ENCODE data around the gene BOK.
"Not testable (repeated sequence)": the region's sequence is repeated elsewhere in the genome, so short reads cannot be mapped to it uniquely, and the experiment has no call there.

The BOK gene

DNA sequence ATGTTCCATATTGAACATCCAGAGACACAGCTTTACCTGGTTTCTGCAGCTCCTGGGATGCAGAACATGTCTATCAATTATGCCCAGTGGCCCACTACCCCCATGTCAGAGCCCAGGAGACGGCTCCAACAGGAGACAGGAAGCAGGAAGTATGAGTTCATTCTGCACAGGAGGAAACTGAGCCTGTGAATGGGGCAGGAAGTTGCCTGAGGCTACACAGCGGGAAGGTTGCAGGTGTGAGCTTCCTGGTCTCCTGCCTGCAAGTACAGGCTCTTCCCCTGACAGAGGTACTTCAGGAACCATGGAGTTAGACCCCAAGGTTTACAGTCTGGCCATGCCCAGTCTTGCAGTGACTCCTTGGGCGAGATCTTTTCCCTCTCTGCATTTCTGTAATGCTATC, 2.8 kb upstream of the BOK start:
- no peak for DNase-seq

DNA sequence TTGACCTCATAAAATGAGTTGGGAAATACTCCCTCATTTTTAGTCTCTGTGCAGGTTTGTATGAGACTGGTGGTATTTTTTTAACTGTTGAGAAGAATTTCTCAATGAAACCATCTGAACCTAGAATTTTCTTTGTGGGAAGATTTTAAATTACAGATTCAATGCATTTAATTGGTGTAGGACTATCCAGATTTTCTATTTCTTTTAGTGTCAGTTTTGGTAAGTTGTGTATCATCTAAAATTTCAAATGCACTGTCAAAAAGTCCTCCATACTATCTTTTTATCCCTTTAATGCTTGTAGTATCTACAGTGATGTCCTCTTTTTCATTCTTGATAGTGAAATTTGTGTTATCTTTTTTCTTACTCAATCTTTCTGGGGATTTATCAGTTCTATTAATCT, 1.8 kb upstream of the BOK start:
- no peak for DNase-seq

DNA sequence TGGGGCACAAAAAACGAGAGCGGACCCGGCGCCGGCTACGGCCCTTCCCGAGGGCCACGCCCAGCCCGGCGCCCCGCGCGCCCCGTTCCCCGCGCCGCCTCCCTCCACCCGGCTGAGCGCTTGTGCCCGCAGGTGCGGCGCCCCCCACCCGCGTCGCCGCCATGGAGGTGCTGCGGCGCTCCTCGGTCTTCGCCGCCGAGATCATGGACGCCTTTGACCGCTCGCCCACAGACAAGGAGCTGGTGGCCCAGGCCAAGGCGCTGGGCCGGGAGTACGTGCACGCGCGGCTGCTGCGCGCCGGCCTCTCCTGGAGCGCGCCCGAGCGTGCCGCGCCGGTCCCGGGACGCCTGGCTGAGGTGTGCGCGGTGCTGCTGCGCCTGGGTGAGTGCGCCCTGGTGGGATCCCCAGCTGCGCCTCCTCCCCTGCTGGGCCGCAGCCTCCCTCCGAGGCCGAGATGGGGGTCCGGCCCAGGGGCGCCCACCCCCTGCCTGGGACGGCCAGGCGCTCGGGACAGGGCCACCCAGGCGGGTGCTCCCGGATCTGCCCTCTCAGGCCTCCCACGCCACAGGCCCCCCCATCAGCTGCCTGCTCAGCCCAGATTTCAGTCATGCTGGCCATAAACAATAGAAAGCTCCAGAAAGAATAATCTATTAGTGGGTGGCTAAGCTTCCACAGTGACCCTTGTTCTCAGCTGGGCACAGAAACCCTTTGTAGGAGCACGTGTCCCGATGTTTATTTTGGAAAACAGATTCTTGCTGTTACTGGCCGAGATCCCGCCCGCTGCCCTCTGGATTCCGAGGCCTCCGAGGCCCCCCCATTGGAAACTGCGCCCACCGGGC, 997 bp downstream of the BOK start:
- peak in 51 of 58 donors; percentile 10 to 92 (median 67) for DNase-seq

- no peak for DNase-seq
These were observed 1.8 kb downstream of the BOK start for GRCh38 chr2:241560162-241560882.

DNA sequence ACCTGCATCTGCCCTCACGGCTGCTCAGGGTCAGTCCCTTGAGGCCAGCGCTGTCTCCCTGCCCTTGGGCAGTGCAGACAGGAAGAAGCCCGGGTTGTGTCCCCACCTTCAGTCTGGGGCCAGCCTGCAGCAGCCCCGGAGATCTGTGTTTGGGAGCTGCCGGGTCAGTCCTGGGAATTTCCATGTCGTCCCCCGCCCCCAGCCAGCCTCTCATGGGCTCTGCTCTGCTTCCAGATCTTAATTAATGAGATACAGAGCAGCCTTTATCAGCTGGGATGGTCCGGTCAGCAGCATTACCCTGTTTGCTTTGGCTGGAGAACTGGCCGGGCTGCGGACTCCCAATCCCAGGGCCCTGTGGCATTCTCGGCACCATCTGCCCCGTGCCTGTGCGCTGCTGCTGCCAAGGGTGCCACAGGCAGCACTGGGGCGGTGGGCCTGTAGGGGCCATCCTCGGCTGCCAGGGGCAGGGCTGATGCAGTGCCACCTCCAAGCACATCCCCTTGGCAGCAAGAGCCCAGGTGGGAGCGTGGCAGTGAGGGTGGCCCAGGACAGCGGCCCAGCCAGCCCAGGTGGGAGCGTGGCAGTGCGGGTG, 2.4 kb downstream of the BOK start:
- DNase-seq: peak in 9 of 58 donors; percentile 14 to 66 (median 41)

DNA sequence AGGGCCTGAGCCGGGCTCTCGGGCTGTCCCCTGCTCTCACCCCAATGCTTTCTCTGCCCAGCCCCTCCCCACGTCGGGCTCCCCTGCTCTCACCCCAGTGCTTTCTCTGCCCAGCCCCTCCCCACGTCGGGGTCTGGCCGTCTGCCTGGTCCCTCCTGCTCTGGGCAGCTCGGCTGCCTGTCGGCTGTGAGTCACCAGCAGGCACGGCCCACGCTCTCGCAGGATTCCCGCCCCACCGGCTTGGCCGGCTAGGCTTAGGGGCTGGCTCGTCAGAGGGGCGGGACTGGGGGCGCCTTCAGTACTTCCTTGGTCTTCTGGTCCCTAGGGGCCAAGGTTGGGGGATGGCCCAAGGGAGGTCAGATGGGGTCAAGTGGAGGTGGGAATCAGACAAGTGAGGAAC, 3.3 kb downstream of the BOK start:
- peak in 54 of 58 donors; percentile 13 to 87 (median 68) for DNase-seq

DNA sequence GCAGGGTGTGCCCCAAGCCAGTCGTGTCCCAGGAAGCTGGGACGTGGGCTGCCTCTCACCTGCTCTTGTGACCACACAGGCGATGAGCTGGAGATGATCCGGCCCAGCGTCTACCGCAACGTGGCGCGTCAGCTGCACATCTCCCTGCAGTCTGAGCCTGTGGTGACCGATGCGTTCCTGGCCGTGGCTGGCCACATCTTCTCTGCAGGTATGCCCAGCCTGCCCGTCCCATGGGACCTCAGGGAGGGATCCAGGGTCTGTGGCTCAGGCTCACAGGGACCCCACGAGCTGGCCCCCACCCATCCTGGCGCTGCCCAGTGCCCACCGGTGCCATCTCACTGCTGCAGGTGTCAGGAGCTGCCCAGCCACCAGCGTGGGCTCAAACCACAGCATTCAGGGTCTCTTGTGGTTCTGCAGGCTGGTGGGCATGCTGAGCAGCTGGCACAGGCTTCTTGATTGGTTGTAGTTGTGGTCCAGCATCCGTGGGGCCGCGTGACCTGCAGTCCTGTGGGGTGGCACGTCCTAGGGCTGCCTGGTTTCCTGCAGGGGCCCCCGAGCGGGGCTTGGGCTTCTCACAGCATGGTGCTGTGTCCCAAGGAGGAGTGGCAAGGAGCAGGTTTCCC, 3.8 kb downstream of the BOK start:
- DNase-seq: no peak

GRCh38 chr2:241563031-241563507, 4.5 kb downstream of the BOK start:
- DNase-seq: no peak

DNA sequence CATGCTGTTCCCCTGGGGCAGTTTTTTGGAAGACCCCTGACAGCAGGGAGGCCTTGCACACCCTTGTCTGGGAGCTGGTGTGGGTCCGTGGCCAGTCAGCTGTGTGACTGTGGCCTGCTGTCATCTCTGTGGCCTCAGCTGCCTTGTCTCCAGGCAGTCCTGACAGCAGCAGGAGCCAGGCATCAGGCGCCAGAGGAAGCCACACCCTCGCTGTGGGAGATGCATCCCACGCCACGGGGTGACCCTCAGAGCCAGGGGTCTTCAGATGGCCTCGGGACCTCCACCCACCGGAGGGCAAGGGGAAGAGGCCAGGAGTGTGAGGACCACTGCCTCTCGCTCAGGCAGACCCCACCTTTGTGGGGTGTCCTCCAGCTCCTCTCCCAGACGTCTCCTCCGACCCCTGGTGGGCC, 5.0 kb downstream of the BOK start:
- no peak for DNase-seq

- DNase-seq: no peak
These were observed 5.5 kb downstream of the BOK start for GRCh38 chr2:241563981-241564595.

DNA sequence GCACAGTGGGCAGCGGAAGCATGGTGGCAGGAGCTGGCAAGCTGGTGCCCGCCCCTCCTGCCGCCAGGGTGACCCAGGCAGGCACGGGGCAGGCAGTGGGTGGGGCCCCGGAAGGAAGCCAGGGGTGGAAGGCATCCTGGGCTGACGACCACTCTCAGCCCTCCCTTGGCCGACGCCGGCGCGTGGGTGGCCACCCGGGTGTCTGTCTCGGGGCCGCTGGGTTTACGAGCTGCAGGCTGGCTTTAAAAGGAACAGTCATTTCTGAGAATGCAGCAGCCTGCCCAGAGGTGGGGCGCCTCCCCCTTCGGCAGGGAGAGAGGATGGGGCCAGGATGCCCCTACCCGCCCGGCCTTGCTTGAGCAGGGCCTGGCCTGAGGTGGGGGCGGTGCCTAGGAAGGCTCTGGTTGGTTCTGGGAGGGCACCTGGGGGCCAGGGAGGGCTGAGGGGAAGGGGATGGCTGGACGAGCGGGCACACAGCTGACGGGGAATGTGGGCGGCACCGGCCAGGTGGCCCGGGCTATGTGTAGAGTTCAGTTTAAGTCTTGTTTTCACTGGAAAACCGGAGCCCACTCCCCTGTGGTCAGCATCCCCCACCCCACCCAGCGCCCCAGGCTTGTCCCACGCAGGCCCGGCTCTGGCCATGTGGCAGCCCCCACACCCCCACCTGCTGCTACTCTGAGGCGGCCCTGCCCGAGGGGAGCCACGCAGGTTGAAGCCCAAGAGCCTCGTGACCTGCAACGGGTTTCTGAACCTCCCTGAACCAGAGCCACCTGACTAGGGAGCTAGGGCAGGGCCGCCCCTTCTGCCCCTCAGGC, 6.3 kb downstream of the BOK start:
- no peak for DNase-seq

DNA sequence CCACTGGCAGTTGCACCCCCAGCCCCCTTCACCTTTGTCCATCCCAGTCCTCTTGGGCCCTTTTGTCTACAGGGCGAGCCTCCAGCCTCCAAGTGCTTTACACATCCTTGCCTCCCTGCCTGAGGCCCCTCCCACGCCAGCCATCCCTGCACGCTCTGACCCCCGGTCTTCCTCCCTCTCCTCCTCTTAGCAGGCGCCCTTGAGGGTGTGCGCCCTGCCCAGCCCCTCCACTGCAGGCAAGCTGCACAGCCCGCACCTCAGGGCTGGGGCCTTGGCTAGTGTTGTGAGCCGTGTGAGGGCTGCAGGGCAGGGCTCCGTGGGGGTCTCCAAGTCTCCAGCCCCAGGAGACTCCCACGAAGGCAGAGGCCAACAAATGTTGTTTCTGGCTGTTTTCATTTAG, 6.9 kb downstream of the BOK start:
- DNase-seq: no peak

GRCh38 chr2:241566021-241566420, 7.5 kb downstream of the BOK start:
- DNase-seq: not testable (repeated sequence)

DNA sequence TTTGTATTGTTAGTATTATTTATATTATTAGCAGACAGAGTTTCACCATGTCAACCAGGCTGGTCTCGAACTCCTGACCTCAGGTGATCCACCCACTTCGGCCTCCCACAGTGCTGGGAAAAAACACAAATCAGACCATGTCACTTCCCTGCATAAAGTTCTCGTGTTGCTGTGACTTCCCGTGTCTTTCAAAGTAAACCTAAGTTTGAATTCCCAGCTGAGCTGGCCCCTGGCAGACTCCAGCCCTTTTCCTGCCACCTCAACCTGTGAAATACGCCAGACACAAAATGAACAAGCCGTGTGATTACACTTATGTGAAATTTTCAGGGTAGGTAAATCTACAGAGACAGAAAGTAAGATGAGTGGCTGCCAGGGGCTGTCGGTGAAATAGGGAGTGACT, 7.9 kb downstream of the BOK start:
- DNase-seq: no peak

- DNase-seq: not testable (repeated sequence)
These were observed 8.7 kb downstream of the BOK start for GRCh38 chr2:241567266-241567665.

DNA sequence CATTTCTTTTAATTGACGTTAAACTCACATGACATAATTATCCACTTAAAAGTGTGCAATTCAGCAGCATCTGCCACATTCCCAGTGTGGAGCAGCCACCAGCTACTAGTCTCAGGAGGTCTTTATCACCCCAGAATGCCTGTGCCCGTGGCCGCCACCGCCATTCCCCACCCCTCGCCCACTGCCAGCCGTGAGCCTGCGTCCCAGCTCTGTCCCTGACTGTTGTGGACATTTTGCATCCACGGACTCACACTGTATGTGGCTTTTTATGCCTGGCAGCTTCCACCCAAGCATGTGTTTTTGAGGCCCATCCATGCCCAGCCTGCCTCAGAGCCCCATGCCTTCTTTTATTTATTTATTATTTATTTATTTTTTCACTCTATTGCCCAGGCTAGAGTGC, 9.2 kb downstream of the BOK start:
- DNase-seq: no peak

GRCh38 chr2:241568726-241569125, 10.2 kb downstream of the BOK start:
- no peak for DNase-seq

DNA sequence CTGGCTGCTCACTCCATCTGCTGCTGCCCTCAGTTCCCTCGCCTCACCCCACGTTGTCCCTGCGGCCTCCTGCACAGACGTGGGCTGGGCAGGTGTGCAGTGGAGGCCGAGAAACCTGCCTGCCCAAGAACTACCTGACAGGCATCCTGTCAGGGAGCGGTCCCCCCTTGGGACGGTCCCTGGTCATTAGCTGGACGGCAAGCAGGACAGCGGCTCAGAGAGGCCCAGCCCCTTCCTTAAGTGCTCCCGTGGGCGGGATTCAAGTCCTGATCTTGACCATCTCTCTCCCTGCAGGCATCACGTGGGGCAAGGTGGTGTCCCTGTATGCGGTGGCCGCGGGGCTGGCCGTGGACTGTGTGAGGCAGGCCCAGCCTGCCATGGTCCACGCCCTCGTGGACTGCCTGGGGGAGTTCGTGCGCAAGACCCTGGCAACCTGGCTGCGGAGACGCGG, 11.3 kb downstream of the BOK start:
- no peak for DNase-seq

GRCh38 chr2:241570961-241571581, 12.5 kb downstream of the BOK start:
- DNase-seq: no peak
